Amygdala (tissue), 56 donors: ENCODE results near the gene TRAPPC6A.

Experiments
- DNase-seq, 56 donors: peaks; one replicate each; lab custom pipeline; 2025; lab: John Stamatoyannopoulos, UW

Gene TRAPPC6A

GRCh38 chr19:45186509-45187334 is 8.7 kb upstream of the TRAPPC6A start:
- no peak for DNase-seq

DNA sequence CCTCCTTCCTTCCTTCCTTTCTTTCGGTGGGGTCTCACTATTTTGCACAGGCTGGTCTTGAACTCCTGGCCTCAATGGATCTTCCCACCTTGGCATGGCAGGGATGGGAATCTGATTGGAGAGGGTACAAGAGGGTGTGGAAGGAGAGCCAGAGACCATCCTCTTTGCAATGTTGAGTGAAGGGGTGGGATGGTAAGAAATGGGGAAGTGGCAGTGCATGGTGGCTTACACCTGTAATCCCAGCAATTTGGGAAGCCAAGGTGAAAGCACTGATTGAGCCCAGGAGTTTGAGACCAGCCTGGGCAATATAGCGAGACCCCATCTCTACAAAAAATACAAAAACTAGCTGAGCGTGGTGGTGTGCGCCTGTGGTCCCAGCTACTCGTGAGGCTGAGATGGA is 6.1 kb upstream of the TRAPPC6A start:
- no peak for DNase-seq

- no peak for DNase-seq
Observed at GRCh38 chr19:45182758-45183157, 4.7 kb upstream of the TRAPPC6A start.

DNA sequence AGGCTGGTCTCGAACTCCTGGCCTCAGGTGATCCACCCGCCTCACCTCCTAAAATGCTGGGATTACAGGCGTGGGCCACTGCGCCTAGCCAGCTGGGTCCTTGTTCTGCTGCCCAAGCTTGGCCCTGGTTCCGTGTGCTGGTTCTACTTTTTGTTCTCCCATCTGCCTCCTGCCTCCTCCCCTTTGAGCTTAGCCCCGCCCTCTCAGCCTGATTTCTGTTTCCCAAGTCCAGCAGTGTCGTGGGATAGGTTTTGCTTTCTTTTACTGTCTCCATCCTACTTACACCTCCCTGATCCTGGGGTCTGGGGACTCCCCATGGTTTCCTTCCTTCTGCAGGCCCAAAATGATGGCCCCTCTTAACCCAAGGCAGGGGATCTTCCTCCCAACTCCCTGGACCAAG is 2.9 kb upstream of the TRAPPC6A start:
- DNase-seq, result no peak

DNA sequence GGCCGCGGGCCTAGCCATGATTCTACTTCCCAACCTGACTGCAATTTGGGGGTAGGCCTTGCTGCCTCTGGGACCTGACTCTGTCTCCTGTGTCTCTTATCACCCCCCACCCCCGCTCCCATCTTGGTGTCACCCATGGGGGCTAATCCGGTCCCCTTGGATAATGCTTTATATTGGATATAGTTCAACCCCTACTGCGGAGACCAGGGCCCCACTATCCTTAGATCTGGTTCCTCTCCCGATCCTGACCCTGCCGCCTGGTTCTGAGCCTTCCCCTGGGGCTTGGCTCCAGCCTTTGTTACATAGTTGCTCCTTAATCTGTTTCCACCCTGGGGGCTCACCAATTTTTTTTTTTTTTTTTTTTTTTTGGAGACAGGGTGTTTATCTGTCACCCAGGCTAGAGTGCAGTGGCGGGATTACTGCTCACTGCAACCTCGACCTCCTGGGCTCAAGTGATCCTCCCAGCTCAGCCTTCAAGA is 1.9 kb upstream of the TRAPPC6A start:
- no peak for DNase-seq

- peak in 7 of 56 donors; percentile 14 to 42 (median 36) for DNase-seq
Observed at GRCh38 chr19:45179072-45179891, 1.2 kb upstream of the TRAPPC6A start.

DNA sequence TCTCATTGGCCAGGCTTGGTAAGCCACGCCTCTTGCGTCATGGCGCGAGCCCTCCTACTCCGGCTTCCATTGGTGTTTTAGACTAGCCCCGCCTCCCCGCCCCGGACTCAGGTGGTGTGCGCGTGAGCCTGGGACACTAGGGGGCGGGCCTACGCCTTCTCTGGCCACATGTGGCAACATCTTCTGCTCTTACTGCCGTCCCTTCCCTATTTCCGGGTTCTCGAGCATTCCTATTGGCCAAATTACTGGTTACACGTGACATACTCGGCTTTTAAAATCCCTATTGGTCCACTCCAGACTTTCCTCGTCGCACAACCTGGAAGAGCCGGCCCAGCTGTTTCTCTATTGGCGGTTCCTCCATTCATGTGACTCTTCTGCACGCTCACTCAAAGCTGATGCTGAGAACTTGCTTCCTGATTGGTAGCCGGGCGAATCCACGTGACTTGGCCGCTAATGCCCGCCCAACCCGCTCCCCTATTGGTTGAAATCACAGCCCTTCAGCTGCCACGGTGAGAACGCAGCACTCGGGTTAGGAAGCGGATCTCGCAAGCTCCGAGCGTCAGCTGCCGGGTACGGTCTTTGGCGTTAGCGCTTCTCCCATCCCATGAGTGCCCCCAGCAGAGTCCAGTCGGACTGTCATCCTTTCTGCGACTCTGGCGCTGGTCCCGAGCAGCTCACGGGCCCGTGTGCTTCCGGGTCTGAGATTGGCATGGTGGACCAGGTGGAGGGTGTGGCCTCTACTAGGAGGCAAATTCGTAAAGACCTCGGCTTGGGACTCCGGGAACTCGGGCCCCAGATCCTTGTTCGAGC is 430 bp upstream of the TRAPPC6A start, which contains the start of gene BLOC1S3:
BLOC1S3 (plus strand) TSS at position 523 of the 810 bp plus-strand sequence. CDS start 513 bp downstream, outside the sequence.
- peak; percentile 90 to 100 (median 100) for DNase-seq

- no peak for DNase-seq
Observed at GRCh38 chr19:45175515-45176345, 2.3 kb downstream of the TRAPPC6A start.

DNA sequence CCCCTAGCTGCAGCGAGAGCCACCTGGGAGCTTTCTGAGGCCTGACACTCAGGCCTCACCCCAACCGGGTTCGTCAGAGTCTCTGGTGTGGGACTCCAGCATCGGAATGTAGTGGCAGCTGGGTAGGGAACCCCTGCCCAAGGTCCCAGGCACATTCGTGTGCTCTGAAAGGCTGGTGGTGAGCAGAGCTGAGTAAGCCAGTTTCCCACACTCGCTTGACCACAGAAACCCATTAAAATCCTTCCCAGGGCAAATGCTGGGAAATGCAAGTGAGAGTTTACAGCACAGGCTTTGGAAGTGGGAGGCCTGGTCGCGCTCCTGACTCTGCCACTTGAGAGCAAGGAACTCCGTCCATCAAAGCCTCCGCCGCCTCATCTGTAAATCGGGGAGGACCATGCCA is 4.2 kb downstream of the TRAPPC6A start:
- no peak for DNase-seq

DNA sequence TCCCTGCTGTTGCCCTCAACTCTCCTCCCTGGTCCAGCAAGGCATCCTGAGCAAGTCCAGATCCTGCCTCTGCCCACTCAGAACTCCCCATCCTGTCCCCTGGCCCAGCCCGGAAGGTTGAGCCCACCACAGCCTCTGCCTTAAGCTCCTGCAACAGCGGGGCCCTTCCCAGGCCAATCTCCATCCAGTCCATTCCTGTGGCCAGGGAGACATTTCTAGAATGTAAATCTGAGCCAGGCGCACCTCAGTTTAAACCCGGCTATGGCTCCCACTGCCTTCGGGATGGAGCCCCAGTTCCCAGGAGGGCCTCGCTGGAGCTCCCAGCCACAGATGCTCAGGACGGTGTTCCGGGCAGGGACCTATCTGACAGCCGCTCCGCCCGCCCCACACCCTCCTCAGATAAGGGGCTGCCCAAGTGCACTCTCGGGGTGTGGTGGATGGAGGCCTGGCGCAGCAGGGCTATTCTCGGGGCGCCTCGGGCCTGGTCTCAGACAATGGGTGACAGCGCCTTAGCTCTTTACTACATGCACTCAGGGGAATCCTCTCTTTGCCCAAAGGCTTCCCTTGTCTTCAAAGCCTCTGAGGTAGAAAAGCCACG is 5.3 kb downstream of the TRAPPC6A start:
- DNase-seq, result no peak

DNA sequence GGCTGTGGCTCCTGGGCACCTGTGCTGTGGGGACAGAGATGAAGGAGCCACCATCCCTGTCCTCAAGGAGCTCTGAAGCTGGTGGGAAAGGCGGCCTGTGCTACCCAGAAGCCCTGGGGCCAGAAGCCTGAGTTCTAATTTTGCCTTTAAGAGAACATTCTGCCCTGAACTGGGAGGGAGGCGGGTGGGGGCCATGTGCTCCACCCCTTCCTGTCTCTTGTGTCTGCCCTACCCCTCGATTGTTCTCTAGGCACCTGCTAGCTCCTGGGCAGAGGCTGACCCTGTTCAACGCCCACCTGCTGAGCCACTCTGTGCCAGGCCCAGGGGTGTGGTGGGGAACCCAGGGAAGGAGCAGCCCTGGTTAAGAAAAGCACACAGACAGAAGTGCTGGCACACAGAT is 5.9 kb downstream of the TRAPPC6A start:
- no peak for DNase-seq

GRCh38 chr19:45171211-45171623 is 6.8 kb downstream of the TRAPPC6A start:
- DNase-seq, result no peak

- DNase-seq, result no peak
Observed at GRCh38 chr19:45170146-45171106, 7.6 kb downstream of the TRAPPC6A start.

- DNase-seq, result no peak
Observed at GRCh38 chr19:45169602-45170001, 8.4 kb downstream of the TRAPPC6A start.

DNA sequence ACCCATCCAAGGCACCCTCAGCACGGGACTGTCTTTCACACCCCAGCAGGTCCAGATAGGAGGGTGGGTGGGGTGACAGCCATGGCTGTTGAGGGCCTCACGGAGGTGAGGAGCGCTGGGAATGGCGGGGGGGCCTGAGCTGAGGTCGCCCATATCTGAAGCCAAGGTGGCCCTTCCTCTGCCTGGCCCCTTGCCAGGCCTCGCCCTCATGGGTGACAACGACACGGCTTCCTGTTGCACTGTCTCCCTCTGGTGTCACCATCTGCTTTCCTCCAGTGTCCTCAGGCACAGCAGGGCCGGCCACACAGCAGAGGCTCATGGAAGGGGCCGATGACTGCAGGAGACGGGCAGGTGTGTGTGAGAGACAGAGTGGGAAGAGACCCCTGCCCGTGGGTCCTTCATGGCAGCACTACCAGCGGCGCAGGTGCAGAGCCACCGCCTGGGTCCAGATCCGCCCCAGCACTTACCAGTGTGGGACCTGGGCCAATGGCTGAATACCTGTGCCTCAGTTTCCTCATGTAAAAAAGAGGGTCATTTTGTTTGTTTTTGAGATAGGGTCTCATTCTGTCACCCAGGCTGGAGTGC is 9.2 kb downstream of the TRAPPC6A start:
- no peak for DNase-seq

- no peak for DNase-seq
Observed at GRCh38 chr19:45166723-45167252, 11.2 kb downstream of the TRAPPC6A start.

DNA sequence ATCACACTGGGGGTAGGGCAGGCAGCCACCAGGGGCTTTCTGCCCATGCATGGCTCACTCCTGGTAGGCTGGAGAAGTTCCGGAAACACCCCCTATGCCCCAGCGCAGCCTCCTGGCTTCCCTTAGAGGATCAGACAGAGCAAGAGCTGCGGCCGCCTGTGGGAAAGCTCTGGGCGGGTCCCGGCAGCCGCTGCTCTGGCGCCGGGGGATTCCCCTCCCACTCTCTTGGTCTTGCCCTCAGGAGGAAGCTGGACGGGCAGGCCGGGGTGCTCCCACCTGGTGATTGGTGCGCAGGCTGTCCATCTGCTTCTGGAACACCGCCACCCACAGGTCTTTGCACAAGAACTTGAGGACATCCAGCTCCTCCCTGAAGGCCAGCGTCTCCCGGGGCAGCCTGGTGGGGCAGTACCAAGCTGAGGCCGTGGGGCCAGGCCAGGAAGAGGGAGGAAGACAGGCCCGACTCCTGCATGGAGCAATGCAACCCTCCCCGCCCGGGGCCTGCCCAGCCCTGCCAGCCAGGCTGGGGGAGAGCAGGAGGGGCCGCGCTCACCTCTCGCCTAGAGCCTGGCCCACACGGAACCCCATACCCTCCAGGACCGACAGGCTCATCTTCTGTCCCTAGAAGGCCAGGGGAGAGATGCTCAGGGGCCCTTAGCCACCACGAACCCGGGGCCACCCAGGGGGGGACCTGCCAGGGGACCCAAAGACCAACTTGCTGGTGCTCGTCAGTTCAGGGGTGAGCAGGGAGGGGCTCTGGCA is 13.3 kb downstream of the TRAPPC6A start:
- peak in 1 of 56 donors; percentile 18 for DNase-seq
